ENCODE measurements around the gene NOL4L.

The NOL4L gene

DNA sequence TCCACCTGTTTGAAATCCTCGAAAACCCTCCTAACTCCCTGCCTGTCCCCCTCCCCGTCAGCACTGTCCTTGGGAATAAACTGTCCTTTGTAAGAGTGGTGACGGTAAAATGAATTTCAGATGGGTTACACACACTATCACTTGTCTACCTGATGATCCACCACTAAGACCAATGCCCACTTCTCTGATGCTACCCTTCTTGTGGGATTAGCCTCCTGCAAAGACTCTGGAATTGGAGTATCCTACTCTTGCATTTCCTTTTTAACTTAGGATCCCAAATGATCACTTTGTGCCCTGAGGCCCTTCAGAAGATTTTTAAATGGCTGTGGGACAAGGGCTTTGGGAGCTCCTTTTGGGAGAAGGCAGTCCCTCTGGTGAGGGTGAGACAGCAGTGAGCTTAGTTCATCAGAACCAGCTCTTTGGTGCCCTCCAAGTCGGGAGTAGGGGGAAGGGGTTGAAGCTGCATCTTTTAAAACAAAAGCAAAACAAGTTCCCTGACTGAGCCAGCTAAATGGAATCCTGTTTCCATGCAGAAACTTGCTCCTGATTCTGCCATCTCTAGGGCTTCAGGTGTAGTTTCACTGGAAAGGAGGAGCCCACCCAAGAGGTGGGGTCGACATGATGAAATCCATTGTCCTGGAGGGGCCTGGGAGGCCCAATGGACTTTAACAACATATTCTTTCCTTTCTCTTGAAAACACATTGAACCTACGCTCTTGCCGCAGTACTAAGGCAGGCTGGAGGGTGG is 140.5 kb downstream of the NOL4L start:
- no peak for TF ChIP-seq CTCF (IDR thresholded peaks at IDR 0.05; ENCODE audit: low read depth, low read length)
- no peak for TF ChIP-seq POLR2A (IDR thresholded peaks at IDR 0.05; ENCODE audit: extremely low read depth, insufficient read length)
- TF ChIP-seq MYC (IDR thresholded peaks at IDR 0.05; ENCODE audit: low read depth, low read length) = no peak
- no peak for TF ChIP-seq MAX (IDR thresholded peaks at IDR 0.05; ENCODE audit: low read depth, low read length)
- H3K4me3 ChIP-seq (ENCODE audit: low read depth, low read length) = no peak overlapping the region
- DNase-seq (ENCODE audit: low read depth) = no peak

DNA sequence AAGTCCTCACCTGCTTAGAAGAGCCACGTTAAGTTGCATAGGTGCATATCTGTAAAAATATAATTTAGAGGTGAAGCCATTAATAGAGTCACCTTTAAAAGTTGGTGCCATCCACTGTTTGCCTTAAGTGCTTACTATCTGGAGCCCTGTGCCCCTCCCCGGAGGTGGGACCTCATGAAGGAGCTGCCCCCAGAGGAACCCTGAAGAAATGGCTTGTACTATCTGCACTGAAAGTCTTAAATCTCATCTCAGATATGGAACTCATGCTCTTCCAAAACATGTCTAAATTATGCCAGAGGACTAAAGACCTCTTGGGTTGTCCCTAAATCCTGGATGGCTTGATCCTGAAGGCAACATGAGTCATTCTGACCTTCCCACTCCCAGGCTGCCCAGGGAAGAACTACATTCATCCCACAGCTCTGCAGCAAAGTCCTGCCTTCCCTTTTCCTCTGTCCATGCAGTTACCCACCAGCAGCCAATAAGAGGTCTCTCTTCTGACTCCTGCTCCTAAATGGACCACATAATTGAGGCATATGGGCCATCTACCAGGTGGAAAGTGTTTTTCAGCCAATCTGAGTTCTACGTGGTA is 141.7 kb downstream of the NOL4L start:
- TF ChIP-seq CTCF (IDR thresholded peaks at IDR 0.05; ENCODE audit: low read depth, low read length) (no peak), POLR2A (IDR thresholded peaks at IDR 0.05; ENCODE audit: extremely low read depth, insufficient read length) (no peak), MYC (IDR thresholded peaks at IDR 0.05; ENCODE audit: low read depth, low read length) (no peak)
- DNase-seq (ENCODE audit: low read depth) = no peak
- no peak overlapping the region for H3K4me3 ChIP-seq (ENCODE audit: low read depth, low read length)

GRCh38 chr20:32442630-32443373 is 142.3 kb downstream of the NOL4L start:
- no peak for TF ChIP-seq MYC (IDR thresholded peaks at IDR 0.05; ENCODE audit: low read depth, low read length)
- no peak for TF ChIP-seq CTCF (IDR thresholded peaks at IDR 0.05; ENCODE audit: low read depth, low read length)
- no peak for TF ChIP-seq MAX (IDR thresholded peaks at IDR 0.05; ENCODE audit: low read depth, low read length)
- no peak for TF ChIP-seq POLR2A (IDR thresholded peaks at IDR 0.05; ENCODE audit: extremely low read depth, insufficient read length)
- no peak overlapping the region for H3K4me3 ChIP-seq (ENCODE audit: low read depth, low read length)
- no peak for DNase-seq (ENCODE audit: low read depth)

- no peak overlapping the region for H3K4me3 ChIP-seq (ENCODE audit: low read depth, low read length)
- no peak for TF ChIP-seq MAX (IDR thresholded peaks at IDR 0.05; ENCODE audit: low read depth, low read length)
- no peak for TF ChIP-seq CTCF (IDR thresholded peaks at IDR 0.05; ENCODE audit: low read depth, low read length)
- TF ChIP-seq MYC (IDR thresholded peaks at IDR 0.05; ENCODE audit: low read depth, low read length) = no peak
- TF ChIP-seq POLR2A (IDR thresholded peaks at IDR 0.05; ENCODE audit: extremely low read depth, insufficient read length) = no peak
- DNase-seq (ENCODE audit: low read depth) = no peak
These were observed 143.5 kb downstream of the NOL4L start for GRCh38 chr20:32441638-32442037.

DNA sequence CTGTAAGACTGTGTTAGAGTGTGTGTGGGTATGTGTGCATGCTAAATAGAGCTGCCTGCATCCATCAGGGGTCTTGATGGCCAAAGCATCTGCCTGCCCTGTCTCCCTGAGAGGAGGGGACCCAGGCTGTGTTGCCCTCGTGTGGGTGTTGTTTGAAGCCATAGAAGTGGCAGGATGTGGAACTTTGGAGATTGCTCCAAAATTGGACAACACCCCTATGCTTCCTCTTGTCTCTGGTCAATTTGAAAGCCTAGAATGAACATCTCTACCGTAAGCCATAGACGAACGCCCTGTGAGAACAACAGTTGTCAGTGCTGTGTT is 144.4 kb downstream of the NOL4L start:
- DNase-seq (ENCODE audit: low read depth) = no peak
- TF ChIP-seq CTCF (IDR thresholded peaks at IDR 0.05; ENCODE audit: low read depth, low read length) (no peak), MYC (IDR thresholded peaks at IDR 0.05; ENCODE audit: low read depth, low read length) (no peak), POLR2A (IDR thresholded peaks at IDR 0.05; ENCODE audit: extremely low read depth, insufficient read length) (no peak), MAX (IDR thresholded peaks at IDR 0.05; ENCODE audit: low read depth, low read length) (no peak)

More for the DNA sequence above, 144.4 kb downstream of the NOL4L start:
- H3K4me3 ChIP-seq (ENCODE audit: low read depth, low read length) = no peak overlapping the region

Data from NB4 (cell line).